OCI-LY1 (cell line): ENCODE measurements around the gene CHAT.

Experiments used
- EZH2 ChIP-seq: fragments of 200-600 bp; sonication (generic), shearing (Covaris generic); IDR thresholded peaks from 2 replicates; pipeline ENCODE4 v1.8.0; 2017; ENCODE audit warnings: borderline replicate concordance, mixed run types, mild to moderate bottlenecking, antibody characterized with exemption, low read length, moderate library complexity, mixed read lengths
- TF ChIP-seq, protein P1 (sequence below): fragments of 200-600 bp; sonication (generic), shearing (Covaris generic); IDR thresholded peaks from 2 replicates; pipeline ENCODE4 v1.5.1; 2017; ENCODE audit warnings: mild to moderate bottlenecking, antibody characterized with exemption, low read length, moderate library complexity, mixed read lengths

DNA sequence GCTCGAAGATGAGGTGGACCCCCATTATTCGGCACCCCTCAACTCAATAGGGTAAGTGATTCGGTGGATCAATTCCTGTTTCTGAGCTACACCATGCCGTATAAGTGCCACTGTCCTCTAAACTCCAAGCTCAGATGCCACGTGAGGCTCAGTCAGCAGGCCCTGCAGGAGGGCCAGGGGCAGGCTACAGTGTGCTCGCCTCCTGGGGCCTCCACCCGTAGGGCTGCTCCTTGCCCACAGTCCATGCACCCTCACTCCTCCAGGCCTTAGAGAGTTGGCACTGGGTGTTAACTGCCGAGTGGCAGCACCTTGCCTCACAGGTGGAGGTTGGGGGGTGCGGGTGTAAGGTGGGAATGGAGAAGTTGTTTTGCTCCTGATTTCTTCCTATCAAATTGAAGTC, 77.8 kb downstream of the CHAT start:
- TF ChIP-seq EZH2: no peak
- TF ChIP-seq, protein P1, sequence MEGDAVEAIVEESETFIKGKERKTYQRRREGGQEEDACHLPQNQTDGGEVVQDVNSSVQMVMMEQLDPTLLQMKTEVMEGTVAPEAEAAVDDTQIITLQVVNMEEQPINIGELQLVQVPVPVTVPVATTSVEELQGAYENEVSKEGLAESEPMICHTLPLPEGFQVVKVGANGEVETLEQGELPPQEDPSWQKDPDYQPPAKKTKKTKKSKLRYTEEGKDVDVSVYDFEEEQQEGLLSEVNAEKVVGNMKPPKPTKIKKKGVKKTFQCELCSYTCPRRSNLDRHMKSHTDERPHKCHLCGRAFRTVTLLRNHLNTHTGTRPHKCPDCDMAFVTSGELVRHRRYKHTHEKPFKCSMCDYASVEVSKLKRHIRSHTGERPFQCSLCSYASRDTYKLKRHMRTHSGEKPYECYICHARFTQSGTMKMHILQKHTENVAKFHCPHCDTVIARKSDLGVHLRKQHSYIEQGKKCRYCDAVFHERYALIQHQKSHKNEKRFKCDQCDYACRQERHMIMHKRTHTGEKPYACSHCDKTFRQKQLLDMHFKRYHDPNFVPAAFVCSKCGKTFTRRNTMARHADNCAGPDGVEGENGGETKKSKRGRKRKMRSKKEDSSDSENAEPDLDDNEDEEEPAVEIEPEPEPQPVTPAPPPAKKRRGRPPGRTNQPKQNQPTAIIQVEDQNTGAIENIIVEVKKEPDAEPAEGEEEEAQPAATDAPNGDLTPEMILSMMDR: no peak
